ENCODE results near the gene SETDB2. TPM values are rescaled to one million over a fixed set of nuclear protein-coding genes. Genes with fewer than 3 reads are reported as not detected.

SETDB2 gene
- total RNA-seq, 1 experiment from 2014 or later: 5.2 TPM

- Histone ChIP-seq H3K4me3 (replicated peaks in 1 of 2; ENCODE audit: low read depth in 1 of 2, low read length in 2 of 2) (no peak overlapping the region), H3K36me3 (ENCODE audit: control insufficient read depth in 1 of 2, insufficient read depth in 2 of 2, low read length in 2 of 2) (no peaks in the 10 kb centered on the region; a peak in 1 of 4 replicates), H3K4me2 (ENCODE audit: low read length) (no peak overlapping the region), H3K9ac (ENCODE audit: low read length) (no peak overlapping the region), H3K4me1 (ENCODE audit: control insufficient read depth in 1 of 2, insufficient read depth in 2 of 2, low read length in 2 of 2) (no peaks in the 10 kb centered on the region), H3K9me3 (ENCODE audit: control insufficient read depth in 1 of 2, insufficient read depth in 1 of 2, low read depth in 1 of 2, low read length in 2 of 2) (no peaks in the 10 kb centered on the region), H3K9me2 (ENCODE audit: insufficient read depth) (no peaks in the 10 kb centered on the region), H3K27ac (ENCODE audit: low read depth, low read length) (no peak overlapping the region), H2AFZ (ENCODE audit: low read depth, low read length, poor library complexity, severe bottlenecking) (no peak overlapping the region), H3K27me3 (ENCODE audit: insufficient read depth, low read length) (no peaks in the 10 kb centered on the region), H3K79me2 (ENCODE audit: insufficient read depth, low read length) (no peaks in the 10 kb centered on the region), H4K20me1 (ENCODE audit: insufficient read depth) (no peaks in the 10 kb centered on the region)
- RAD21 ChIA-PET (ENCODE audit: low non-redundant PET in 1 of 2, low total read pairs in 2 of 2, uncharacterized antibody in 2 of 2, unreplicated experiment in 2 of 2): no interaction called here
- BruUV-seq (replicated peaks): no TSS peak
- TF ChIP-seq POLR2AphosphoS5 (IDR thresholded peaks at IDR 0.05; ENCODE audit: low read depth, low read length): no peak
- no peak for TF ChIP-seq CEBPB (IDR thresholded peaks at IDR 0.05; ENCODE audit: low read depth)
- no peak for TF ChIP-seq RAD21 (IDR thresholded peaks at IDR 0.05; ENCODE audit: low read depth)
- TF ChIP-seq EZH2phosphoT487 (IDR thresholded peaks at IDR 0.05; ENCODE audit: borderline replicate concordance): no peak
- TF ChIP-seq FOSL1 (IDR thresholded peaks at IDR 0.05; ENCODE audit: low read depth): no peak
- no peak for ATAC-seq
- no peak for DNase-seq (ENCODE audit: low read depth, low spot score)
- intact Hi-C loops (cut with micrococcal nuclease): no loop called here
- POLR2A ChIA-PET: no interaction called here
- CTCF ChIA-PET: no interaction called here
These were observed 89.7 kb downstream of the SETDB2 start for GRCh38 chr13:49533591-49534269.

- ChIA-PET POLR2A (no interaction called here), RAD21 (ENCODE audit: low non-redundant PET in 1 of 2, low total read pairs in 2 of 2, uncharacterized antibody in 2 of 2, unreplicated experiment in 2 of 2) (no interaction called here), CTCF (no interaction called here)
- Histone ChIP-seq H3K4me1 (ENCODE audit: control insufficient read depth in 1 of 2, insufficient read depth in 2 of 2, low read length in 2 of 2) (no peaks in the 10 kb centered on the region), H3K4me3 (replicated peaks in 1 of 2; ENCODE audit: low read depth in 1 of 2, low read length in 2 of 2) (no peak overlapping the region), H3K36me3 (ENCODE audit: control insufficient read depth in 1 of 2, insufficient read depth in 2 of 2, low read length in 2 of 2) (peaks cover 0 to 18% of the 10 kb centered on the region in 2 experiments; a peak in 2 of 4 replicates), H3K79me2 (ENCODE audit: insufficient read depth, low read length) (no peaks in the 10 kb centered on the region), H3K9ac (ENCODE audit: low read length) (no peak overlapping the region), H3K27me3 (ENCODE audit: insufficient read depth, low read length) (no peaks in the 10 kb centered on the region), H4K20me1 (ENCODE audit: insufficient read depth) (no peaks in the 10 kb centered on the region), H3K27ac (ENCODE audit: low read depth, low read length) (no peak overlapping the region), H3K9me2 (ENCODE audit: insufficient read depth) (no peaks in the 10 kb centered on the region), H3K9me3 (ENCODE audit: control insufficient read depth in 1 of 2, insufficient read depth in 1 of 2, low read depth in 1 of 2, low read length in 2 of 2) (no peaks in the 10 kb centered on the region), H3K4me2 (ENCODE audit: low read length) (no peak overlapping the region), H2AFZ (ENCODE audit: low read depth, low read length, poor library complexity, severe bottlenecking) (no peak overlapping the region)
- ATAC-seq (no peak), DNase-seq (ENCODE audit: low read depth, low spot score) (no peak)
- TF ChIP-seq POLR2AphosphoS5 (IDR thresholded peaks at IDR 0.05; ENCODE audit: low read depth, low read length) (no peak), EZH2phosphoT487 (IDR thresholded peaks at IDR 0.05; ENCODE audit: borderline replicate concordance) (no peak), JUND (IDR thresholded peaks at IDR 0.05) (no peak), ATF3 (IDR thresholded peaks at IDR 0.05) (no peak), SP1 (IDR thresholded peaks at IDR 0.05; ENCODE audit: low read depth) (no peak), SIN3A (IDR thresholded peaks at IDR 0.05; ENCODE audit: low read depth) (no peak), CTCF (IDR thresholded peaks at IDR 0.05 in 2 of 3, conservative IDR thresholded peaks at IDR 0.05 in 1 of 3; ENCODE audit: borderline replicate concordance in 1 of 3, insufficient read depth in 1 of 3, low read depth in 2 of 3, low read length in 2 of 3) (no peak), EGR1 (IDR thresholded peaks at IDR 0.05; ENCODE audit: low read depth) (no peak), TCF7L2 (IDR thresholded peaks at IDR 0.05; ENCODE audit: borderline replicate concordance, extremely low read depth, insufficient read depth, insufficient read length) (no peak), FOSL1 (IDR thresholded peaks at IDR 0.05; ENCODE audit: low read depth) (no peak), RAD21 (IDR thresholded peaks at IDR 0.05; ENCODE audit: low read depth) (no peak), SRF (IDR thresholded peaks at IDR 0.05; ENCODE audit: low read depth) (no peak)
- BruUV-seq (replicated peaks): no TSS peak
- intact Hi-C loops (cut with micrococcal nuclease): no loop called here
These were observed 92.2 kb downstream of the SETDB2 start for GRCh38 chr13:49536144-49536873.
